ENCODE results near the gene ADIG. TPM values are rescaled to one million over a fixed set of nuclear protein-coding genes. Genes with fewer than 3 reads are reported as not detected.

Gene ADIG
- total and polyA plus RNA-seq, 2 donors, result not detected

- Histone ChIP-seq H3K36me3 (ENCODE audit: insufficient read depth) (peaks cover 7% of the 10 kb centered on the region), H3K27ac (ENCODE audit: low read depth) (no peak overlapping the region), H3K4me3 (ENCODE audit: low read depth, low read length) (no peak overlapping the region), H3K4me1 (ENCODE audit: insufficient read depth) (no peaks in the 10 kb centered on the region)
- DNase-seq (ENCODE audit: extremely low spot score), result no peak
- 98% methylated on average over 2 of the region's 2 CpGs for WGBS
These were observed 23.8 kb upstream of the ADIG start for GRCh38 chr20:38557174-38557573.

- Histone ChIP-seq H3K27ac (ENCODE audit: low read depth) (no peak overlapping the region), H3K4me1 (ENCODE audit: insufficient read depth) (no peaks in the 10 kb centered on the region), H3K4me3 (ENCODE audit: low read depth, low read length) (no peak overlapping the region), H3K36me3 (ENCODE audit: insufficient read depth) (peaks cover 8% of the 10 kb centered on the region)
- no peak for DNase-seq (ENCODE audit: extremely low spot score)
- 99% methylated on average over 3 of the region's 3 CpGs for WGBS
These were observed 22.2 kb upstream of the ADIG start for GRCh38 chr20:38558596-38559360.

GRCh38 chr20:38559764-38560163 is 21.2 kb upstream of the ADIG start:
- H3K4me1 ChIP-seq (ENCODE audit: insufficient read depth), result no peaks in the 10 kb centered on the region
- no peak overlapping the region for H3K4me3 ChIP-seq (ENCODE audit: low read depth, low read length)
- 85% methylated on average over 3 of the region's 3 CpGs for WGBS
- H3K36me3 ChIP-seq (ENCODE audit: insufficient read depth), result peaks cover 8% of the 10 kb centered on the region
- no peak overlapping the region for H3K27ac ChIP-seq (ENCODE audit: low read depth)
- no peak for DNase-seq (ENCODE audit: extremely low spot score)

- H3K4me1 ChIP-seq (ENCODE audit: insufficient read depth), result no peaks in the 10 kb centered on the region
- DNase-seq (ENCODE audit: extremely low spot score), result no peak
- 93% methylated on average over 6 of the region's 6 CpGs for WGBS
- peaks cover 6% of the 10 kb centered on the region for H3K36me3 ChIP-seq (ENCODE audit: insufficient read depth)
- no peak overlapping the region for H3K4me3 ChIP-seq (ENCODE audit: low read depth, low read length)
- no peak overlapping the region for H3K27ac ChIP-seq (ENCODE audit: low read depth)
These were observed 17.1 kb upstream of the ADIG start for GRCh38 chr20:38563802-38564431.

GRCh38 chr20:38564680-38565079 is 16.3 kb upstream of the ADIG start:
- Histone ChIP-seq H3K4me1 (ENCODE audit: insufficient read depth) (no peaks in the 10 kb centered on the region), H3K4me3 (ENCODE audit: low read depth, low read length) (no peak overlapping the region), H3K27ac (ENCODE audit: low read depth) (no peak overlapping the region), H3K36me3 (ENCODE audit: insufficient read depth) (peaks cover 6% of the 10 kb centered on the region)
- 91% methylated on average over 1 of the region's 1 CpG for WGBS
- DNase-seq (ENCODE audit: extremely low spot score), result no peak

GRCh38 chr20:38566036-38566598 is 14.9 kb upstream of the ADIG start:
- Histone ChIP-seq H3K36me3 (ENCODE audit: insufficient read depth) (peaks cover 6% of the 10 kb centered on the region), H3K4me1 (ENCODE audit: insufficient read depth) (no peaks in the 10 kb centered on the region), H3K27ac (ENCODE audit: low read depth) (no peak overlapping the region), H3K4me3 (ENCODE audit: low read depth, low read length) (no peak overlapping the region)
- no peak for DNase-seq (ENCODE audit: extremely low spot score)
- 85% methylated on average over 6 of the region's 6 CpGs for WGBS

- WGBS, result 83% methylated on average over 5 of the region's 5 CpGs
- H3K4me3 ChIP-seq (ENCODE audit: low read depth, low read length), result no peak overlapping the region
- DNase-seq (ENCODE audit: extremely low spot score), result no peak
- H3K27ac ChIP-seq (ENCODE audit: low read depth), result no peak overlapping the region
- no peaks in the 10 kb centered on the region for H3K4me1 ChIP-seq (ENCODE audit: insufficient read depth)
- H3K36me3 ChIP-seq (ENCODE audit: insufficient read depth), result peaks cover 2% of the 10 kb centered on the region
These were observed 11.1 kb upstream of the ADIG start for GRCh38 chr20:38569747-38570525.

GRCh38 chr20:38573413-38573812 is 7.6 kb upstream of the ADIG start:
- no peak for DNase-seq (ENCODE audit: extremely low spot score)
- no peak overlapping the region for H3K4me3 ChIP-seq (ENCODE audit: low read depth, low read length)
- no peak overlapping the region for H3K27ac ChIP-seq (ENCODE audit: low read depth)
- WGBS, result 69% methylated on average over 7 of the region's 7 CpGs
- H3K4me1 ChIP-seq (ENCODE audit: insufficient read depth), result no peaks in the 10 kb centered on the region
- H3K36me3 ChIP-seq (ENCODE audit: insufficient read depth), result peaks cover under 1% of the 10 kb centered on the region

GRCh38 chr20:38579219-38579910 is 1.6 kb upstream of the ADIG start:
- no peak overlapping the region for H3K27ac ChIP-seq (ENCODE audit: low read depth)
- 61% methylated on average over 7 of the region's 7 CpGs for WGBS

GRCh38 chr20:38579921-38580320 is 1.1 kb upstream of the ADIG start:
- no peak for DNase-seq (ENCODE audit: extremely low spot score)
- H3K27ac ChIP-seq (ENCODE audit: low read depth), result no peak overlapping the region
- 68% methylated on average over 4 of the region's 4 CpGs for WGBS
- no peaks in the 10 kb centered on the region for H3K36me3 ChIP-seq (ENCODE audit: insufficient read depth)
- no peak overlapping the region for H3K4me3 ChIP-seq (ENCODE audit: low read depth, low read length)
- no peaks in the 10 kb centered on the region for H3K4me1 ChIP-seq (ENCODE audit: insufficient read depth)

More at GRCh38 chr20:38579219-38579910, 1.6 kb upstream of the ADIG start:
- Histone ChIP-seq H3K4me1 (ENCODE audit: insufficient read depth) (no peaks in the 10 kb centered on the region), H3K4me3 (ENCODE audit: low read depth, low read length) (no peak overlapping the region), H3K36me3 (ENCODE audit: insufficient read depth) (no peaks in the 10 kb centered on the region)
- no peak for DNase-seq (ENCODE audit: extremely low spot score)

GRCh38 chr20:38581830-38582358 is 897 bp downstream of the ADIG start:
- H3K27ac ChIP-seq (ENCODE audit: low read depth), result no peak overlapping the region
- DNase-seq (ENCODE audit: extremely low spot score), result no peak
- no peaks in the 10 kb centered on the region for H3K36me3 ChIP-seq (ENCODE audit: insufficient read depth)
- 67% methylated on average over 4 of the region's 4 CpGs for WGBS
- H3K4me1 ChIP-seq (ENCODE audit: insufficient read depth), result no peaks in the 10 kb centered on the region
- H3K4me3 ChIP-seq (ENCODE audit: low read depth, low read length), result no peak overlapping the region

- DNase-seq (ENCODE audit: extremely low spot score), result no peak
- 90% methylated on average over 4 of the region's 4 CpGs for WGBS
- Histone ChIP-seq H3K36me3 (ENCODE audit: insufficient read depth) (no peaks in the 10 kb centered on the region), H3K4me1 (ENCODE audit: insufficient read depth) (no peaks in the 10 kb centered on the region), H3K4me3 (ENCODE audit: low read depth, low read length) (no peak overlapping the region), H3K27ac (ENCODE audit: low read depth) (no peak overlapping the region)
These were observed 2.3 kb downstream of the ADIG start for GRCh38 chr20:38583306-38583705.
